Osteoblast (primary cell): ENCODE measurements around the gene SLC12A5. TPM values are rescaled to one million over a fixed set of nuclear protein-coding genes. Genes with fewer than 3 reads are reported as not detected.

Experiments
- DNase-seq: peaks from one replicate; pipeline ENCODE4 v3.0.0; 2011; ENCODE audit warnings: low spot score, mixed read lengths; ENCODE audit not compliant: insufficient read length; ENCODE audit errors: missing footprints
- H2AFZ ChIP-seq: 2 replicates; pipeline ENCODE4 v1.6.0; 2011; ENCODE audit warnings: mild to moderate bottlenecking, low read length
- H3K27ac ChIP-seq: 2 replicates; pipeline ENCODE4 v1.5.1; 2011; ENCODE audit warnings: mild to moderate bottlenecking, low read depth, low read length, moderate library complexity
- H3K27me3 ChIP-seq: 2 replicates; pipeline ENCODE4 v1.6.0; 2012; ENCODE audit warnings: mild to moderate bottlenecking, control low read depth, inconsistent platforms, low read length, moderate library complexity; ENCODE audit not compliant: insufficient read depth
- H3K36me3 ChIP-seq: 2 replicates; pipeline ENCODE4 v1.5.1; 2011; ENCODE audit warnings: mild to moderate bottlenecking, low read length, control low read depth, moderate library complexity; ENCODE audit not compliant: insufficient read depth
- H3K4me1 ChIP-seq: 2 replicates; pipeline ENCODE4 v1.5.1; 2011; ENCODE audit warnings: mild to moderate bottlenecking, low read length, control low read depth, moderate library complexity; ENCODE audit not compliant: insufficient read depth
- H3K4me2 ChIP-seq: 2 replicates; pipeline ENCODE4 v1.6.0; 2011; ENCODE audit warnings: mild to moderate bottlenecking, low read length; ENCODE audit not compliant: insufficient read depth
- H3K4me3 ChIP-seq: fragments of 200-600 bp; sonication (generic); 3 replicates; pipeline ENCODE4 v1.5.1; 2012; ENCODE audit warnings: mild to moderate bottlenecking, low read length, inconsistent platforms; ENCODE audit not compliant: insufficient read depth
- H3K79me2 ChIP-seq: 2 replicates; pipeline ENCODE4 v1.6.0; 2012; ENCODE audit warnings: mild to moderate bottlenecking, low read length, control low read depth, inconsistent platforms; ENCODE audit not compliant: insufficient read depth
- H3K9me3 ChIP-seq: 2 replicates; pipeline ENCODE4 v1.5.1; 2011; ENCODE audit warnings: low read depth, low read length, control low read depth
- H4K20me1 ChIP-seq: 2 replicates; pipeline ENCODE4 v1.6.0; 2012; ENCODE audit warnings: mild to moderate bottlenecking, low read length, control low read depth; ENCODE audit not compliant: insufficient read depth
- total RNA-seq: library from RNA; depleted of rRNA; stranded (reverse); fragments of >200 nt; gene quantifications from 2 replicates; pipeline ENCODE4 v1.2.3, GENCODE V29; 2012
- TF ChIP-seq, protein P1 (sequence below): IDR thresholded peaks from 2 replicates; pipeline ENCODE4 v1.5.1; 2011; ENCODE audit warnings: mild to moderate bottlenecking, low read depth, low read length, moderate library complexity; ENCODE audit errors: extremely low read depth

SLC12A5 gene
- total RNA-seq, 1 donor = under 0.01 TPM

DNA sequence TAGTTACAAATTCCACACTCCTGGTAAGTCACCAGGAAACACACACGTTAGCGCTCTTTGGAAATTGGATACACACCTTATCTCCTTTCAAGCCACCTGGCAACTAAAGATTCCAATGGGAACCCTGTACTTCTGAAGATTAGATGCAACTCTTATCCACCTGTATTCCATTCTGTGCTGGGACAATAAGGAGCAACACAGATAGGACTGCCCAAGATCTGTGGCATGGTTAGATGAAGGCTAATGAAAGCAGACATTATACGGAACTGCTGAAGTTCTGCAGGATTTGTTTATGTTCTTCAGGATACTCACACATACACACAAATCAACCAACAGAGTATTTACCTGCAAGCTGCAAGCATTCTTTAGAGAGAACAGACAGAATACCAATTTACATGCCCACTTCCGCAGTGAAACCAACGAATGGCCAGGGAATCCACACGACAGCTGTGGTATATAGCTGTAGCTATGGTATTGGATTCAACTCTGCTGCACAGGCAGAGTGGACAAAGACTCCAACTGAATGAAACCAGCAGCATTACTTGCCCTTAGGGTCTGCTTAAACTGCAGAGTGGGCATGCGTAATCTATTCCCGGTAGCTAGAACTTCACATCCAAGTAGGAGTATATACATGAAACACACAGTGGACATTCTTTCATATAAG, 48.8 kb downstream of the SLC12A5 start:
- no peak overlapping the region for H2AFZ ChIP-seq
- H3K9me3 ChIP-seq = no peaks in the 10 kb centered on the region
- H4K20me1 ChIP-seq = peaks cover 66% of the 10 kb centered on the region
- no peak overlapping the region for H3K27ac ChIP-seq
- peaks cover 79% of the 10 kb centered on the region for H3K79me2 ChIP-seq
- H3K4me2 ChIP-seq = no peak overlapping the region
- no peaks in the 10 kb centered on the region for H3K27me3 ChIP-seq
- H3K4me1 ChIP-seq = no peaks in the 10 kb centered on the region
- peaks cover 35% of the 10 kb centered on the region for H3K36me3 ChIP-seq
- no peak overlapping the region for H3K4me3 ChIP-seq
- DNase-seq = no peak
- TF ChIP-seq, protein P1, sequence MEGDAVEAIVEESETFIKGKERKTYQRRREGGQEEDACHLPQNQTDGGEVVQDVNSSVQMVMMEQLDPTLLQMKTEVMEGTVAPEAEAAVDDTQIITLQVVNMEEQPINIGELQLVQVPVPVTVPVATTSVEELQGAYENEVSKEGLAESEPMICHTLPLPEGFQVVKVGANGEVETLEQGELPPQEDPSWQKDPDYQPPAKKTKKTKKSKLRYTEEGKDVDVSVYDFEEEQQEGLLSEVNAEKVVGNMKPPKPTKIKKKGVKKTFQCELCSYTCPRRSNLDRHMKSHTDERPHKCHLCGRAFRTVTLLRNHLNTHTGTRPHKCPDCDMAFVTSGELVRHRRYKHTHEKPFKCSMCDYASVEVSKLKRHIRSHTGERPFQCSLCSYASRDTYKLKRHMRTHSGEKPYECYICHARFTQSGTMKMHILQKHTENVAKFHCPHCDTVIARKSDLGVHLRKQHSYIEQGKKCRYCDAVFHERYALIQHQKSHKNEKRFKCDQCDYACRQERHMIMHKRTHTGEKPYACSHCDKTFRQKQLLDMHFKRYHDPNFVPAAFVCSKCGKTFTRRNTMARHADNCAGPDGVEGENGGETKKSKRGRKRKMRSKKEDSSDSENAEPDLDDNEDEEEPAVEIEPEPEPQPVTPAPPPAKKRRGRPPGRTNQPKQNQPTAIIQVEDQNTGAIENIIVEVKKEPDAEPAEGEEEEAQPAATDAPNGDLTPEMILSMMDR = no peak

DNA sequence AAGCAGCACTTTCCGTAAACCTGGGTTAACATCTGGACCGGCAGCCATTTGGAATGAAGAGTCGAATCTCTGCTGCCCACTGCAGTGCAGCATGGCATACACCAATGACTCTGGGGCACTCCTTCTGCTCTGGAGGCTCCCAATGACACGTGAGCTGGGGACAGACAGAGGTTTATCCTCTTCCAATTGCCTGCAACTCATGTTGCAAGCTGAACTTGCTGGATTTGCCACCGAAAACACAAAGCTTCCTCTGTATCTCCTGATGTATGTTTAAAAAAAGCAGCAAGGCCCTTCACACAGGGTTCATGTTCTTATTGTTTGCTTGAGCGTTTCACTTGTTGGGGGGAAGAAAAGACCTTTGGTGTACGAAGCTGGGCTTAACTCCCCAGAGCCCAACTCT, 49.9 kb downstream of the SLC12A5 start:
- H3K79me2 ChIP-seq = peaks cover 85% of the 10 kb centered on the region
- H3K4me1 ChIP-seq = no peaks in the 10 kb centered on the region
- H3K4me3 ChIP-seq = no peak overlapping the region
- peaks cover 75% of the 10 kb centered on the region for H4K20me1 ChIP-seq
- H3K27ac ChIP-seq = no peak overlapping the region
- TF ChIP-seq, protein P1 = no peak
- H3K27me3 ChIP-seq = no peaks in the 10 kb centered on the region
- peaks cover 35% of the 10 kb centered on the region for H3K36me3 ChIP-seq
- no peak for DNase-seq
- H3K4me2 ChIP-seq = no peak overlapping the region
- no peak overlapping the region for H2AFZ ChIP-seq
- H3K9me3 ChIP-seq = no peaks in the 10 kb centered on the region

DNA sequence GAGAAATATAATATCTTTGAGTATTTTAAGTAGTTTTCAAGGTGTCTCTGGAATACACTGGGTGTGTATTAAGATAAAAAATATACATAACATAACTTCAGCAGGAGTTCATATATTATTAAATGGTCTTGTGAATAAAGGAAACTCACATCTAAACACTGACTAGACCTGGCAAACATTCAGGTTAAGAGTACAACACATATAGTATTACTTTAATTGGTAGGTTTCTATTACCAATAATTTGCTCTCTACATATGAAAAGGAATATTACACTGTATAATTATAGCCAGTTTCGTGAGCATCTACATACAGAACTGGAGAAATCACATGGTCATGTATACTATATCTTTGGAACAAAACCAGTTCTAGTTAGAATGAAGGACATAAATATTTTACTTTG, 52.1 kb downstream of the SLC12A5 start:
- Histone ChIP-seq H4K20me1 (peaks cover 79% of the 10 kb centered on the region), H3K36me3 (peaks cover 23% of the 10 kb centered on the region), H3K4me1 (peaks cover 12% of the 10 kb centered on the region)

DNA sequence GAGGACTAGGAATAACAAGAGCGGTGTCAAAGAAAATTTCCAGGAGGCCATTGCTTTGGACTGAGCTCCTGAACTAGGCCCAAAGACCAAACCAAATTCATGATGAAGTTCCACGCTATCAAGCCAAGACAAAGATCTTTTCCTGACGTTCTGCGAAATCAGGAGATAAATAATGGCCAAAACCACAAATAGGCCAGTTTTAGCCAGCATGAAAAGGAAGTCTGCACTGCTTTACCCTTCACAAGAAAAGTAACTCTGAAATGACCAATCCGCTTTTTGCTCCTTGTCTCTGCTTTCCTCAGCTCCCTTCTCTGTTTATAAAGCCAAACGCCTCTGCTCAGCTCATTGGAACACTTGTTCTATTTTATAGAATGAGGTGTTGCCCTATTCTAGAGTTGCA, 54.1 kb downstream of the SLC12A5 start:
- Histone ChIP-seq H3K4me1 (peaks cover 24% of the 10 kb centered on the region), H4K20me1 (peaks cover 84% of the 10 kb centered on the region), H3K4me2 (no peak overlapping the region), H3K27me3 (no peaks in the 10 kb centered on the region), H3K36me3 (peaks cover 14% of the 10 kb centered on the region), H3K79me2 (peaks cover 99% of the 10 kb centered on the region), H2AFZ (no peak overlapping the region), H3K4me3 (no peak overlapping the region), H3K9me3 (no peaks in the 10 kb centered on the region), H3K27ac (no peak overlapping the region)
- TF ChIP-seq, protein P1 = no peak
- no peak for DNase-seq

More for the DNA sequence above, 52.1 kb downstream of the SLC12A5 start:
- TF ChIP-seq, protein P1 = no peak
- DNase-seq = no peak
- Histone ChIP-seq H3K4me3 (no peak overlapping the region), H3K27ac (no peak overlapping the region), H3K4me2 (no peak overlapping the region), H3K9me3 (no peaks in the 10 kb centered on the region), H3K79me2 (peaks cover 94% of the 10 kb centered on the region), H2AFZ (no peak overlapping the region), H3K27me3 (no peaks in the 10 kb centered on the region)
